HG03280 (cell line): ENCODE results near the gene ING5.
"Not testable (repeated sequence)": the region's sequence is repeated elsewhere in the genome, so short reads cannot be mapped to it uniquely, and the experiment has no call there.

ENCODE experiments used
- ATAC-seq: cut with Tn5 transposase; IDR thresholded peaks from one replicate; pipeline ENCODE4 v1.9.1; 2021; ENCODE audit warnings: mild to moderate bottlenecking, moderate library complexity; ENCODE audit not compliant: unreplicated experiment

Gene ING5

GRCh38 chr2:241701399-241702154, at the start of gene ING5:
TSS of gene ING5 (plus strand) at chr2:241702039. CDS start at chr2:241702066, 27 bp downstream.
- ATAC-seq: peak; percentile 58

- ATAC-seq: no peak
These were observed 49.7 kb upstream of the ING5 start for GRCh38 chr2:241652142-241652541.

GRCh38 chr2:241652722-241653121, 49.1 kb upstream of the ING5 start:
- no peak for ATAC-seq

- no peak for ATAC-seq
These were observed 48.6 kb upstream of the ING5 start for GRCh38 chr2:241653210-241653750.

GRCh38 chr2:241654551-241654950, 47.3 kb upstream of the ING5 start:
- ATAC-seq: no peak

GRCh38 chr2:241655516-241656189, 46.2 kb upstream of the ING5 start:
- no peak for ATAC-seq

- no peak for ATAC-seq
These were observed 45.6 kb upstream of the ING5 start for GRCh38 chr2:241656190-241656741.

- ATAC-seq: no peak
These were observed 44.0 kb upstream of the ING5 start for GRCh38 chr2:241657786-241658254.

- no peak for ATAC-seq
These were observed 43.5 kb upstream of the ING5 start for GRCh38 chr2:241658296-241658695.

- ATAC-seq: no peak
These were observed 42.6 kb upstream of the ING5 start for GRCh38 chr2:241659150-241659739.

- ATAC-seq: no peak
These were observed 41.1 kb upstream of the ING5 start for GRCh38 chr2:241660593-241661213.

GRCh38 chr2:241662731-241663130, 39.1 kb upstream of the ING5 start:
- not testable (repeated sequence) for ATAC-seq

- no peak for ATAC-seq
These were observed 36.0 kb upstream of the ING5 start for GRCh38 chr2:241665731-241666440.

GRCh38 chr2:241666627-241667400, 35.0 kb upstream of the ING5 start:
- ATAC-seq: no peak

GRCh38 chr2:241668354-241668753, 33.5 kb upstream of the ING5 start:
- ATAC-seq: no peak

GRCh38 chr2:241668839-241669238, 33.0 kb upstream of the ING5 start:
- no peak for ATAC-seq

- no peak for ATAC-seq
These were observed 31.3 kb upstream of the ING5 start for GRCh38 chr2:241670333-241671110.

GRCh38 chr2:241671457-241672240, 30.2 kb upstream of the ING5 start:
- no peak for ATAC-seq
